ENCODE results near the gene OGDH. TPM values are rescaled to one million over a fixed set of nuclear protein-coding genes. Genes with fewer than 3 reads are reported as not detected.

Gene OGDH
- polyA plus RNA-seq, 3 donors, result 87.9 to 96.6 (median 96.4) TPM

GRCh38 chr7:44615793-44616192, 9.4 kb downstream of the OGDH start:
- no peak for DNase-seq

GRCh38 chr7:44616545-44616944, 10.1 kb downstream of the OGDH start:
- DNase-seq, result no peak

GRCh38 chr7:44617225-44617890, 10.9 kb downstream of the OGDH start:
- DNase-seq, result no peak

GRCh38 chr7:44618045-44618444, 11.6 kb downstream of the OGDH start:
- no peak for DNase-seq

- DNase-seq, result no peak
These were observed 12.3 kb downstream of the OGDH start for GRCh38 chr7:44618753-44619152.

GRCh38 chr7:44621034-44621749, 14.8 kb downstream of the OGDH start:
- no peak for DNase-seq

- no peak for DNase-seq
These were observed 15.3 kb downstream of the OGDH start for GRCh38 chr7:44621750-44622103.

- DNase-seq, result no peak
These were observed 16.1 kb downstream of the OGDH start for GRCh38 chr7:44622342-44623151.

- no peak for DNase-seq
These were observed 17.9 kb downstream of the OGDH start for GRCh38 chr7:44624318-44624717.

GRCh38 chr7:44625526-44626471, 19.4 kb downstream of the OGDH start:
- DNase-seq, result no peak

- no peak for DNase-seq
These were observed 20.2 kb downstream of the OGDH start for GRCh38 chr7:44626620-44627019.

- no peak for DNase-seq
These were observed 23.5 kb downstream of the OGDH start for GRCh38 chr7:44629829-44630522.

- DNase-seq, result no peak
These were observed 24.5 kb downstream of the OGDH start for GRCh38 chr7:44630792-44631457.

GRCh38 chr7:44631458-44632115, 25.2 kb downstream of the OGDH start:
- no peak for DNase-seq

- DNase-seq, result no peak
These were observed 25.8 kb downstream of the OGDH start for GRCh38 chr7:44632196-44632595.

- DNase-seq, result no peak
These were observed 27.1 kb downstream of the OGDH start for GRCh38 chr7:44633254-44634186.

GRCh38 chr7:44634187-44634838, 27.9 kb downstream of the OGDH start:
- no peak for DNase-seq

All from renal pelvis (tissue), 4 donors.